HG03095 (cell line): ENCODE results near the gene CASP3.
"Not testable (repeated sequence)": the region's sequence is repeated elsewhere in the genome, so short reads cannot be mapped to it uniquely, and the experiment has no call there.

ENCODE experiments used
- ATAC-seq: cut with Tn5 transposase; IDR thresholded peaks from one replicate; pipeline ENCODE4 v1.9.1; 2021; ENCODE audit warnings: moderate library complexity; ENCODE audit not compliant: unreplicated experiment

CASP3 gene

GRCh38 chr4:184664445-184665210, 15.4 kb upstream of the CASP3 start:
- no peak for ATAC-seq

GRCh38 chr4:184662236-184662635, 13.0 kb upstream of the CASP3 start:
- no peak for ATAC-seq

GRCh38 chr4:184660978-184661377, 11.7 kb upstream of the CASP3 start:
- ATAC-seq: no peak

GRCh38 chr4:184657820-184658219, 8.6 kb upstream of the CASP3 start:
- ATAC-seq: not testable (repeated sequence)

GRCh38 chr4:184657144-184657543, 7.9 kb upstream of the CASP3 start:
- no peak for ATAC-seq

- ATAC-seq: no peak
These were observed 6.9 kb upstream of the CASP3 start for GRCh38 chr4:184655889-184656869.

GRCh38 chr4:184653650-184654049, 4.4 kb upstream of the CASP3 start:
- no peak for ATAC-seq

GRCh38 chr4:184652681-184653080, 3.4 kb upstream of the CASP3 start:
- not testable (repeated sequence) for ATAC-seq

GRCh38 chr4:184651899-184652298, 2.7 kb upstream of the CASP3 start:
- ATAC-seq: no peak

- peak; percentile 3 for ATAC-seq
These were observed 966 bp upstream of the CASP3 start for GRCh38 chr4:184649971-184650855.

GRCh38 chr4:184648313-184649025, 778 bp downstream of the CASP3 start:
- peak; percentile 28 for ATAC-seq

GRCh38 chr4:184648054-184648312, 1.3 kb downstream of the CASP3 start:
- no peak for ATAC-seq

GRCh38 chr4:184647266-184648053, 1.8 kb downstream of the CASP3 start:
- ATAC-seq: no peak

GRCh38 chr4:184645904-184646610, 3.2 kb downstream of the CASP3 start:
- no peak for ATAC-seq

- ATAC-seq: no peak
These were observed 4.5 kb downstream of the CASP3 start for GRCh38 chr4:184644553-184645307.

- no peak for ATAC-seq
These were observed 5.5 kb downstream of the CASP3 start for GRCh38 chr4:184643731-184644130.

GRCh38 chr4:184641451-184641850, 7.8 kb downstream of the CASP3 start:
- ATAC-seq: no peak

- ATAC-seq: peak; percentile 54
These were observed 8.2 kb downstream of the CASP3 start for GRCh38 chr4:184641022-184641421.
